ENCODE measurements around the gene CDC42EP1. TPM values are rescaled to one million over a fixed set of nuclear protein-coding genes. Genes with fewer than 3 reads are reported as not detected.

CDC42EP1 gene
- total and polyA plus RNA-seq, 2 donors (not counting 3 experiments of a cell fraction or from before 2014, with no cell fraction given), result 82.2 to 141 TPM

DNA sequence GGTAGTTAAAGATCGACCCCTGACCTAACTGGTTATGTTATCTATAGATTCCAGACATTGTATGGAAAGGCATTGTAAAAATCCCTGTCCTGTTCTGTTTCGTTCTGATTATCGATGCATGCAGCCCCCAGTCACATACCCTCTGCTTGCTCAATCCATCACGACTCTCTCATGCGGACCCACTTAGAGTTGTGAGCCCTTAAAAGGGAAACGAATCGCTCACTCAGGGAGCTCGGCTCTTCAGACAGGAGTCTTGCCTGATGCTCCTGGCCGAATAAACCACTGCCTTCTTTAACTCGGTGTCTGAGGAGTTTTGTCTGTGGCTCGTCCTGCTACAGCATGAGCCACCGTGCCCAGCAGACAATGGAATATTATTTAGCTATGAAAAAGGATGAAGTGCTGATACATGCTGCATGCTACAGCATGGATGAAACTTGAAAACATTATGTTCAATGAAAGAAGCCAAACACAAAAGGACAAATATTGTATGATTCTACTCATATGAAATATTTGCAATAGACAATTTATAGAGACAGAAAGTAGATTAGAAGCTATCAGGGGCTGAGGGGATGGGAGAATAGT, 31.6 kb downstream of the CDC42EP1 start:
- no peak for TF ChIP-seq POLR2A (IDR thresholded peaks at IDR 0.05; ENCODE audit: low read depth, low read length)
- TF ChIP-seq FOS (IDR thresholded peaks at IDR 0.05; ENCODE audit: borderline replicate concordance, insufficient read depth, low read length), result no peak
- TF ChIP-seq, protein P1, sequence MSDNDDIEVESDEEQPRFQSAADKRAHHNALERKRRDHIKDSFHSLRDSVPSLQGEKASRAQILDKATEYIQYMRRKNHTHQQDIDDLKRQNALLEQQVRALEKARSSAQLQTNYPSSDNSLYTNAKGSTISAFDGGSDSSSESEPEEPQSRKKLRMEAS (IDR thresholded peaks at IDR 0.05; ENCODE audit: insufficient read depth, insufficient read length), result no peak
- Histone ChIP-seq H3K4me2 (ENCODE audit: insufficient read depth, low read length) (no peak overlapping the region), H3K9me3 (replicated peaks; ENCODE audit: control insufficient read depth, insufficient read depth, low read length) (no peaks in the 10 kb centered on the region), H2AFZ (ENCODE audit: low read depth, low read length) (no peak overlapping the region), H4K20me1 (replicated peaks; ENCODE audit: control insufficient read depth, extremely low read depth, insufficient read depth, low read length) (no peaks in the 10 kb centered on the region), H3K4me1 (ENCODE audit: control insufficient read depth, extremely low read depth, insufficient read depth, low read length) (no peaks in the 10 kb centered on the region), H3K4me3 (replicated peaks in 1 of 3; ENCODE audit: insufficient read depth in 1 of 3, low read depth in 1 of 3, low read length in 3 of 3) (no peak overlapping the region), H3K27me3 (ENCODE audit: control insufficient read depth in 2 of 2, insufficient read depth in 2 of 2, low read length in 2 of 2) (peaks cover 0 to 1% of the 10 kb centered on the region in 2 experiments), H3K27ac (ENCODE audit: insufficient read depth, low read depth, low read length) (no peak overlapping the region), H3K36me3 (ENCODE audit: control insufficient read depth in 2 of 2, extremely low read depth in 1 of 2, insufficient read depth in 2 of 2, low read length in 2 of 2) (no peaks in the 10 kb centered on the region), H3K79me2 (ENCODE audit: control insufficient read depth, insufficient read depth, low read length) (no peaks in the 10 kb centered on the region), H3K9me1 (replicated peaks; ENCODE audit: control insufficient read depth, extremely low read depth, insufficient read depth, low read length) (no peaks in the 10 kb centered on the region), H3K9ac (replicated peaks; ENCODE audit: extremely low read depth, insufficient read depth, low read length) (no peak overlapping the region)
- dilution Hi-C loops (cut with MboI; ENCODE audit: extremely low pct_ligation_motif_present, low sequenced_read_pairs), result no loop called here
- ChIA-PET CTCF (interaction anchor here (0.6 to 9.0 kb wide), 43 partner anchors 10 to 282 kb away, joined by 3 to 437 read pairs (median 4); partner anchors contain the start of genes CARD10, CDC42EP1, GGA1 and LGALS2), POLR2A (interaction anchor here (0.6 to 1.3 kb wide), 3 partner anchors 46 to 67 kb away, joined by 3 to 6 read pairs (median 5); no protein-coding TSS in a partner anchor)
- DNase-seq (ENCODE audit: low read depth, low spot score) (no peak), FAIRE-seq (peak; percentile 18)
- no TSS peak for BruUV-seq (replicated peaks)
- intact Hi-C loops (cut with micrococcal nuclease), result loop anchor here (1.0 kb wide), 5 partner anchors 25 to 275 kb away; no protein-coding TSS in a partner anchor

- DNase-seq (ENCODE audit: low read depth, low spot score) (no peak), FAIRE-seq (no peak)
- Histone ChIP-seq H3K36me3 (ENCODE audit: control insufficient read depth in 2 of 2, extremely low read depth in 1 of 2, insufficient read depth in 2 of 2, low read length in 2 of 2) (no peaks in the 10 kb centered on the region), H3K27ac (ENCODE audit: insufficient read depth, low read depth, low read length) (no peak overlapping the region), H3K4me2 (ENCODE audit: insufficient read depth, low read length) (no peak overlapping the region), H3K4me1 (ENCODE audit: control insufficient read depth, extremely low read depth, insufficient read depth, low read length) (no peaks in the 10 kb centered on the region), H2AFZ (ENCODE audit: low read depth, low read length) (no peak overlapping the region), H3K9ac (replicated peaks; ENCODE audit: extremely low read depth, insufficient read depth, low read length) (no peak overlapping the region), H3K9me1 (replicated peaks; ENCODE audit: control insufficient read depth, extremely low read depth, insufficient read depth, low read length) (no peaks in the 10 kb centered on the region), H3K79me2 (ENCODE audit: control insufficient read depth, insufficient read depth, low read length) (no peaks in the 10 kb centered on the region), H3K9me3 (replicated peaks; ENCODE audit: control insufficient read depth, insufficient read depth, low read length) (no peaks in the 10 kb centered on the region), H3K27me3 (ENCODE audit: control insufficient read depth in 2 of 2, insufficient read depth in 2 of 2, low read length in 2 of 2) (no peaks in the 10 kb centered on the region), H4K20me1 (replicated peaks; ENCODE audit: control insufficient read depth, extremely low read depth, insufficient read depth, low read length) (no peaks in the 10 kb centered on the region), H3K4me3 (replicated peaks in 1 of 3; ENCODE audit: insufficient read depth in 1 of 3, low read depth in 1 of 3, low read length in 3 of 3) (no peak overlapping the region)
- dilution Hi-C loops (cut with MboI; ENCODE audit: extremely low pct_ligation_motif_present, low sequenced_read_pairs) (no loop called here), intact Hi-C loops (cut with micrococcal nuclease) (no loop called here)
- no peak for TF ChIP-seq FOS (IDR thresholded peaks at IDR 0.05; ENCODE audit: borderline replicate concordance, insufficient read depth, low read length)
- TF ChIP-seq GATA2 (IDR thresholded peaks at IDR 0.05; ENCODE audit: insufficient read depth, insufficient read length, low read depth, low read length), result no peak
- TF ChIP-seq POLR2AphosphoS5 (IDR thresholded peaks at IDR 0.05; ENCODE audit: insufficient read depth, low read depth, low read length), result no peak
- no peak for TF ChIP-seq EZH2 (IDR thresholded peaks at IDR 0.05; ENCODE audit: borderline replicate concordance, low read depth, low read length, severe bottlenecking)
- no peak for TF ChIP-seq POLR2A (IDR thresholded peaks at IDR 0.05; ENCODE audit: low read depth, low read length)
- no peak for TF ChIP-seq MYC (IDR thresholded peaks at IDR 0.05; ENCODE audit: low read depth, low read length)
- TF ChIP-seq, protein P2, sequence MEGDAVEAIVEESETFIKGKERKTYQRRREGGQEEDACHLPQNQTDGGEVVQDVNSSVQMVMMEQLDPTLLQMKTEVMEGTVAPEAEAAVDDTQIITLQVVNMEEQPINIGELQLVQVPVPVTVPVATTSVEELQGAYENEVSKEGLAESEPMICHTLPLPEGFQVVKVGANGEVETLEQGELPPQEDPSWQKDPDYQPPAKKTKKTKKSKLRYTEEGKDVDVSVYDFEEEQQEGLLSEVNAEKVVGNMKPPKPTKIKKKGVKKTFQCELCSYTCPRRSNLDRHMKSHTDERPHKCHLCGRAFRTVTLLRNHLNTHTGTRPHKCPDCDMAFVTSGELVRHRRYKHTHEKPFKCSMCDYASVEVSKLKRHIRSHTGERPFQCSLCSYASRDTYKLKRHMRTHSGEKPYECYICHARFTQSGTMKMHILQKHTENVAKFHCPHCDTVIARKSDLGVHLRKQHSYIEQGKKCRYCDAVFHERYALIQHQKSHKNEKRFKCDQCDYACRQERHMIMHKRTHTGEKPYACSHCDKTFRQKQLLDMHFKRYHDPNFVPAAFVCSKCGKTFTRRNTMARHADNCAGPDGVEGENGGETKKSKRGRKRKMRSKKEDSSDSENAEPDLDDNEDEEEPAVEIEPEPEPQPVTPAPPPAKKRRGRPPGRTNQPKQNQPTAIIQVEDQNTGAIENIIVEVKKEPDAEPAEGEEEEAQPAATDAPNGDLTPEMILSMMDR (IDR thresholded peaks at IDR 0.05; ENCODE audit: extremely low read depth in 1 of 2, insufficient read depth in 1 of 2, low read depth in 1 of 2, low read length in 2 of 2), result no peak
- TF ChIP-seq JUN (IDR thresholded peaks at IDR 0.05; ENCODE audit: borderline replicate concordance, insufficient read depth, insufficient read length, low read depth), result no peak
- TF ChIP-seq, protein P1 (IDR thresholded peaks at IDR 0.05; ENCODE audit: insufficient read depth, insufficient read length), result no peak
- ChIA-PET CTCF (interaction anchor here (1.0 to 9.0 kb wide), 3 partner anchors 13 to 50 kb away, joined by 3 to 437 read pairs (median 92); partner anchors contain the start of gene GGA1), POLR2A (no interaction called here)
- BruUV-seq (replicated peaks), result no TSS peak
Observed at GRCh38 chr22:37594237-37594636, 34.0 kb downstream of the CDC42EP1 start.

Measured in endothelial cell of umbilical vein (primary cell).